Hematopoietic multipotent progenitor cell (in vitro differentiated cells): ENCODE measurements around the gene CDH2. TPM values are rescaled to one million over a fixed set of nuclear protein-coding genes. Genes with fewer than 3 reads are reported as not detected.
"Not testable (repeated sequence)": the region's sequence is repeated elsewhere in the genome, so short reads cannot be mapped to it uniquely, and the experiment has no call there.

Source experiments
- DNase-seq, 3 donors: peaks; one replicate each; pipeline ENCODE4 v3.0.0-alpha.2; 2011 to 2015; ENCODE audit warnings: low read depth in 2 of 3, low spot score in 2 of 3
- total RNA-seq: library from RNA; depleted of rRNA; stranded (reverse); fragments of >200 nt; gene quantifications from one replicate; pipeline ENCODE4 v1.2.3, GENCODE V29; 2012

Gene CDH2
- total RNA-seq, 1 donor: 3.5 TPM

- no peak for DNase-seq
Measured at GRCh38 chr18:27942706-27943105, 234.2 kb downstream of the CDH2 start.

DNA sequence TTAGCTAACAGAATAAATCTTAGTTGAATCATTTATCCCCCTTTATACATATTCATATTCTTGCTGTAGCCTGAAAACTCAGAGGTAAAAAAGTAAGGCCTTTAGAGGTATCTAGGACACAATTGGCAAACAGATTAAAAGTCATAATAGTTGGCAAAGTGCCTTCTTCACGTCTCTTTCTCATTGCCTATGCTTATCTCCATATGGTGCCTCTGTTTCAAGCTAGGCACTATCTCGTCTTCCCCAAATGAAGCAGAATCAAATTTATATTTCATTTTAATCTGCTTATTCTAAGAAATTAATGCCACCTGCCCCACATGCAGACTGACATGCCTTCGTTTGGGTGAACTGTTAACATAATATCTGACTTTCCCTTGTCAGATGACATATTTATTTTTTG is 245.4 kb downstream of the CDH2 start:
- DNase-seq: no peak

- no peak for DNase-seq
Measured at GRCh38 chr18:27922780-27923179, 254.2 kb downstream of the CDH2 start.

GRCh38 chr18:27921904-27922751 is 254.8 kb downstream of the CDH2 start:
- DNase-seq: no peak

DNA sequence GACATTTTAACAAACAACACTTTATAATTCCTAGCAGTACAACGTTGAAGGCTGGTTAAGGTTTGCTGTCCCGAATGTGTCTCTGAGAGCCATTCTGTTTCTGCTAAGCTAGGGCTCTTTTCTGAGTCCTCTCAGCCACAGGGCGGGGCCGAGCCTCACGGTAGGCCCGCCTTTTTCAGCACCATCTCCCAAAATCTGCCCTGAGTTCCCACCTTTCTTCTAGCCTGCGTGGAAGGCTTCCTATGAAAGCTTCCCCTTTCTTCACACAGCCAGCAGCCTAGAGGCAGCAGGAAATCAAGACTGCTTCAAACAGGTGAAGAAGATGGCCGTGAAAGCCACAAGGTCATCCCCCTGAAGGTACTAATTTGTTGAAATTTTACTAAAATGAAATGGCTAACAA is 255.5 kb downstream of the CDH2 start:
- DNase-seq: no peak

DNA sequence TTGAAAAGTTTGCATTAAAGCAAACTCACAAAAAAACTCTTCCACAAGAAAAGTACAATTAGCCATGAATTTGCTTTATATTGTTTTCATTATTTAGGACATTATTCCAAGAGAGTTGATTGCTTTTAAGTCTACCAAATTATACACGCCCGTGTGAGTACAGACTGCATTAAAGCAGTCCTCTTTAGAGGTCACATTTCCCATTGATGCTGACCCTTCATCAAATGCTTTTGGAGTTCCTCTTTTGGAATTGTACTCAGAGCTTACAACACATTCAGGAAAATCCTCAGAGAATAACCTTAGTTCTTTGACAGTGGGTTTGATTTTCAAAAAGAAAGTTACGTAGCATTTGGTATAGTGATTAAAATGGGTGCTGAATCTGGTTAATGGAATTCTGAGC is 256.1 kb downstream of the CDH2 start:
- no peak for DNase-seq

- not testable (repeated sequence) for DNase-seq
Measured at GRCh38 chr18:27906189-27906588, 270.7 kb downstream of the CDH2 start.

GRCh38 chr18:27903906-27904305 is 273.0 kb downstream of the CDH2 start:
- DNase-seq: no peak

- DNase-seq: no peak
Measured at GRCh38 chr18:27901424-27902226, 275.3 kb downstream of the CDH2 start.
